ENCODE data around the gene PLCB4.

- TF ChIP-seq CTCF (IDR thresholded peaks at IDR 0.05) (no peak), EZH2 (IDR thresholded peaks at IDR 0.05) (no peak), EZH2phosphoT487 (IDR thresholded peaks at IDR 0.05) (no peak)
These were observed 341.1 kb downstream of the PLCB4 start for GRCh38 chr20:9409981-9410380.
